Osteoblast (primary cell): ENCODE data around the gene RASGRP2. TPM values are rescaled to one million over a fixed set of nuclear protein-coding genes. Genes with fewer than 3 reads are reported as not detected.

Experiments used
- DNase-seq: peaks from one replicate; pipeline ENCODE4 v3.0.0; 2011; ENCODE audit warnings: low spot score, mixed read lengths; ENCODE audit not compliant: insufficient read length; ENCODE audit errors: missing footprints
- H2AFZ ChIP-seq: 2 replicates; pipeline ENCODE4 v1.6.0; 2011; ENCODE audit warnings: mild to moderate bottlenecking, low read length
- H3K27ac ChIP-seq: 2 replicates; pipeline ENCODE4 v1.5.1; 2011; ENCODE audit warnings: mild to moderate bottlenecking, low read depth, low read length, moderate library complexity
- H3K27me3 ChIP-seq: 2 replicates; pipeline ENCODE4 v1.6.0; 2012; ENCODE audit warnings: mild to moderate bottlenecking, control low read depth, inconsistent platforms, low read length, moderate library complexity; ENCODE audit not compliant: insufficient read depth
- H3K36me3 ChIP-seq: 2 replicates; pipeline ENCODE4 v1.5.1; 2011; ENCODE audit warnings: mild to moderate bottlenecking, low read length, control low read depth, moderate library complexity; ENCODE audit not compliant: insufficient read depth
- H3K4me1 ChIP-seq: 2 replicates; pipeline ENCODE4 v1.5.1; 2011; ENCODE audit warnings: mild to moderate bottlenecking, low read length, control low read depth, moderate library complexity; ENCODE audit not compliant: insufficient read depth
- H3K4me2 ChIP-seq: 2 replicates; pipeline ENCODE4 v1.6.0; 2011; ENCODE audit warnings: mild to moderate bottlenecking, low read length; ENCODE audit not compliant: insufficient read depth
- H3K4me3 ChIP-seq: fragments of 200-600 bp; sonication (generic); 3 replicates; pipeline ENCODE4 v1.5.1; 2012; ENCODE audit warnings: mild to moderate bottlenecking, low read length, inconsistent platforms; ENCODE audit not compliant: insufficient read depth
- H3K79me2 ChIP-seq: 2 replicates; pipeline ENCODE4 v1.6.0; 2012; ENCODE audit warnings: mild to moderate bottlenecking, low read length, control low read depth, inconsistent platforms; ENCODE audit not compliant: insufficient read depth
- H3K9me3 ChIP-seq: 2 replicates; pipeline ENCODE4 v1.5.1; 2011; ENCODE audit warnings: low read depth, low read length, control low read depth
- H4K20me1 ChIP-seq: 2 replicates; pipeline ENCODE4 v1.6.0; 2012; ENCODE audit warnings: mild to moderate bottlenecking, low read length, control low read depth; ENCODE audit not compliant: insufficient read depth
- CTCF ChIP-seq: IDR thresholded peaks from 2 replicates; pipeline ENCODE4 v1.5.1; 2011; ENCODE audit warnings: mild to moderate bottlenecking, low read depth, low read length, moderate library complexity; ENCODE audit errors: extremely low read depth
- total RNA-seq: library from RNA; depleted of rRNA; stranded (reverse); fragments of >200 nt; gene quantifications from 2 replicates; pipeline ENCODE4 v1.2.3, GENCODE V29; 2012

RASGRP2 gene
- total RNA-seq, 1 donor, result not detected

- Histone ChIP-seq H2AFZ (no peak overlapping the region), H3K27me3 (no peaks in the 10 kb centered on the region), H3K9me3 (no peaks in the 10 kb centered on the region), H3K4me3 (peak overlapping the region; percentile 79), H3K4me1 (peaks cover 17% of the 10 kb centered on the region), H3K36me3 (peaks cover 55% of the 10 kb centered on the region), H3K4me2 (peak overlapping the region; percentile 92), H4K20me1 (peaks cover 57% of the 10 kb centered on the region), H3K27ac (no peak overlapping the region), H3K79me2 (peaks cover 61% of the 10 kb centered on the region)
- DNase-seq, result peak; percentile 29
- no peak for TF ChIP-seq CTCF
These were observed 32.5 kb upstream of the RASGRP2 start for GRCh38 chr11:64776425-64776824.

GRCh38 chr11:64774144-64774543, 30.2 kb upstream of the RASGRP2 start:
- Histone ChIP-seq H3K4me2 (no peak overlapping the region), H3K36me3 (peaks cover 78% of the 10 kb centered on the region), H4K20me1 (peaks cover 78% of the 10 kb centered on the region), H3K27me3 (no peaks in the 10 kb centered on the region), H2AFZ (no peak overlapping the region), H3K27ac (no peak overlapping the region), H3K9me3 (no peaks in the 10 kb centered on the region), H3K79me2 (peaks cover 79% of the 10 kb centered on the region), H3K4me1 (peaks cover 12% of the 10 kb centered on the region), H3K4me3 (no peak overlapping the region)
- DNase-seq, result no peak
- no peak for TF ChIP-seq CTCF

- Histone ChIP-seq H3K79me2 (peaks cover 90% of the 10 kb centered on the region), H3K27ac (no peak overlapping the region), H4K20me1 (peaks cover 82% of the 10 kb centered on the region), H3K36me3 (peaks cover 95% of the 10 kb centered on the region), H3K4me2 (no peak overlapping the region), H3K27me3 (no peaks in the 10 kb centered on the region), H2AFZ (no peak overlapping the region), H3K9me3 (no peaks in the 10 kb centered on the region), H3K4me1 (peaks cover 12% of the 10 kb centered on the region), H3K4me3 (no peak overlapping the region)
- peak; percentile 11 for DNase-seq
- no peak for TF ChIP-seq CTCF
These were observed 28.5 kb upstream of the RASGRP2 start for GRCh38 chr11:64772303-64773018.

DNA sequence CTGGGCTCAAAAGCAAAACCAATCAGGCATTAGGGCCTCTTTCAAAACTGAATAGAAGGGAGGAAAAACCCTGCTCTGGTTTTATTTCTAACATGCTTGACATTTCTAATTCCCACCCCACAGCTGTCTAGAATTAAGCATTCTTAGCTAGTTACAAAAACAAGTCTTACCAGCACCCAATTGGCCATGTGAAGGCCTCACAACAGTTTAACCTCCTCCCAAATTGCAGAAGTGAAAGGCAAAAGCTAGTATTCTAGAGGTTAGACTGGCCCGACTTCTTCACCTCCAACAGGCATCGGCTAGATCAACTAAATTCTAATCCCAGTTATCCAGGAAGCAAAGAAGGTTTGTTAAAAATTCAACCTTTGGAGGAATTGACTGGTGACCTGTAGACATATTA, 27.9 kb upstream of the RASGRP2 start:
- peaks cover 82% of the 10 kb centered on the region for H4K20me1 ChIP-seq
- no peak for DNase-seq
- H3K36me3 ChIP-seq, result peaks cover 100% of the 10 kb centered on the region
- peaks cover 90% of the 10 kb centered on the region for H3K79me2 ChIP-seq
- no peak overlapping the region for H2AFZ ChIP-seq
- no peak overlapping the region for H3K4me2 ChIP-seq
- H3K4me3 ChIP-seq, result no peak overlapping the region
- no peak for TF ChIP-seq CTCF
- no peaks in the 10 kb centered on the region for H3K27me3 ChIP-seq
- H3K27ac ChIP-seq, result no peak overlapping the region
- H3K4me1 ChIP-seq, result peaks cover 9% of the 10 kb centered on the region
- H3K9me3 ChIP-seq, result no peaks in the 10 kb centered on the region
